ENCODE measurements around the gene ANKS1A. TPM values are rescaled to one million over a fixed set of nuclear protein-coding genes. Genes with fewer than 3 reads are reported as not detected.

ANKS1A gene
- total and polyA plus RNA-seq, 12 donors = 7.1 to 36.3 (median 29.9) TPM

DNA sequence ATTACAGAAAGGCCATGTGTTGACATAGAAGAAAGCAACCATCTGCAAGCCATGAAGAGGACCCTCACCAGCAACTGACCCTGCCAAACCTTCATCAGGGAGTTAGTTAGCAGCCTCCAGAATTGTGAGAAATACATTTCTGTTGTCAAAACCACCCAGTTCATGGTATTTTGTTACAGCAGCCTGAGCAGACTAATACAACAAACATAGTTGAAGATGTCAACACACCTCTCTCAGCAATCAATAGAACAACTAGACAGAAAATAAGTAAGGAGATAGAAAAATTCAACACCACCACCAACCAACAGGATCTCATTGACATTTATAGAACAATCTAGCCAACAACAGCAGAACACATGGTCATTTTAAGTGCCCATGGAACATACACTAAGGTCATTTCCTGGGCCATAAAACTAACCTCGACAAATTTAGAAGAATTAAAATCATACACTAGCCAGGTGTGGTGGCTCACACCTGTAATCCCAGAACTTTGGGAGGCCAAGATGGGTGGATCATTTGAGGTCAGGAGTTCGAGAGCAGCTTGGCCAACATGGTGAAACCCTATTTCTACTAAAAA, 219.3 kb downstream of the ANKS1A start:
- no peak for DNase-seq
- 87 to 91% methylated on average over 2 of the region's 2 CpGs for WGBS, 2 donors
- Histone ChIP-seq H3K27ac (no peak overlapping the region), H3K9me3 (peaks cover 0 to 26% (median 0%) of the 10 kb centered on the region in 11 donors), H3K4me3 (no peak overlapping the region), H3K4me1 (no peaks in the 10 kb centered on the region), H3K27me3 (no peaks in the 10 kb centered on the region), H3K36me3 (no peaks in the 10 kb centered on the region)
- TF ChIP-seq, protein P1, sequence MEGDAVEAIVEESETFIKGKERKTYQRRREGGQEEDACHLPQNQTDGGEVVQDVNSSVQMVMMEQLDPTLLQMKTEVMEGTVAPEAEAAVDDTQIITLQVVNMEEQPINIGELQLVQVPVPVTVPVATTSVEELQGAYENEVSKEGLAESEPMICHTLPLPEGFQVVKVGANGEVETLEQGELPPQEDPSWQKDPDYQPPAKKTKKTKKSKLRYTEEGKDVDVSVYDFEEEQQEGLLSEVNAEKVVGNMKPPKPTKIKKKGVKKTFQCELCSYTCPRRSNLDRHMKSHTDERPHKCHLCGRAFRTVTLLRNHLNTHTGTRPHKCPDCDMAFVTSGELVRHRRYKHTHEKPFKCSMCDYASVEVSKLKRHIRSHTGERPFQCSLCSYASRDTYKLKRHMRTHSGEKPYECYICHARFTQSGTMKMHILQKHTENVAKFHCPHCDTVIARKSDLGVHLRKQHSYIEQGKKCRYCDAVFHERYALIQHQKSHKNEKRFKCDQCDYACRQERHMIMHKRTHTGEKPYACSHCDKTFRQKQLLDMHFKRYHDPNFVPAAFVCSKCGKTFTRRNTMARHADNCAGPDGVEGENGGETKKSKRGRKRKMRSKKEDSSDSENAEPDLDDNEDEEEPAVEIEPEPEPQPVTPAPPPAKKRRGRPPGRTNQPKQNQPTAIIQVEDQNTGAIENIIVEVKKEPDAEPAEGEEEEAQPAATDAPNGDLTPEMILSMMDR (IDR thresholded peaks at IDR 0.05) = no peak
- no peak for ATAC-seq
- intact Hi-C loops (cut with DNase I) = no loop called here

DNA sequence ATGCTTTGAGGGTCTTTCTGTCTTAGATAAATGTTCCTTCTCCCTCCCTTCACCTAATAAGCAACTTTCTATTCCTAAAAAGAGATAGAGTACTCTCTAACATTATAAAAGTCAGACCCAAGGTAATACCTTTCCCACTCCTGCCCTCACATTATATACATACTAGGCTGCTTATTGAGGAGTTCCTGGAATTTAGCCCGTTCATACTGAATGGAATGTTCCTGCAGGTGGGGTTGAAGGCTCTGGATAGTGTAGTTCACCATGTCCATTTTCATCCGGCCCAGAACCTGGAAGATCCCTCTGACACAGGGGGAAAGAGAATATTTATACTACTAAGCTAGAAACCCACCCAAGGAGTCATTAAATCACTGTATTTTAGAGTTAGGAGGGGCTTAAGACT, 231.7 kb downstream of the ANKS1A start:
- 78 to 84% methylated on average over 2 of the region's 2 CpGs for WGBS, 2 donors
- TF ChIP-seq, protein P1 (IDR thresholded peaks at IDR 0.05) = no peak
- peaks cover 0 to 8% (median 0%) of the 10 kb centered on the region in 11 donors for H3K9me3 ChIP-seq
- no peak overlapping the region for H3K27ac ChIP-seq
- no peak for DNase-seq
- H3K4me3 ChIP-seq = no peak overlapping the region
- H3K4me1 ChIP-seq = no peaks in the 10 kb centered on the region
- no peak for ATAC-seq
- no peaks in the 10 kb centered on the region for H3K27me3 ChIP-seq
- no peaks in the 10 kb centered on the region for H3K36me3 ChIP-seq
- intact Hi-C loops (cut with DNase I) = no loop called here

DNA sequence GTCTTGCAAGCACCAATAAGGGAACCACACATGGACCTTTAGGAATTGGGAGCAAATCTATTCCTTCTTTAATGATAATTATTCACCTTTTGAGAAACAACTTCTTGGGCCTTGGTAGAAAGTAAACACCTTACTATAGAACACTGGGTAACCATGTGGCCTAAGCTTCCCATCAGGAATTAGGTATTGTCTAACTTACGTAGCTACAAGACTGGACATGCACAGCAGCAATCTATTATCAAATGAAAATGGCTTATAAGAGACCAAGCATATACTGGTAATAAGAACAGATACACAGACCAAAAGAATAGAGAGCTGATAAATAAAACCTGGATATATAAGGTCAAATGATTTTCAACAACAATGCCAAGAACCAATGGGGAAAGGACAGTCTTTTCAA, 235.3 kb downstream of the ANKS1A start:
- H3K36me3 ChIP-seq = no peaks in the 10 kb centered on the region
- ATAC-seq (no peak), DNase-seq (no peak)
- H3K4me1 ChIP-seq = no peaks in the 10 kb centered on the region
- no peak overlapping the region for H3K27ac ChIP-seq
- H3K9me3 ChIP-seq = peaks cover 0 to 8% (median 0%) of the 10 kb centered on the region in 11 donors
- TF ChIP-seq, protein P1 (IDR thresholded peaks at IDR 0.05) = no peak
- intact Hi-C loops (cut with DNase I) = no loop called here
- WGBS, 2 donors = 97 to 98% methylated on average over 1 of the region's 1 CpG
- no peak overlapping the region for H3K4me3 ChIP-seq
- H3K27me3 ChIP-seq = no peaks in the 10 kb centered on the region

DNA sequence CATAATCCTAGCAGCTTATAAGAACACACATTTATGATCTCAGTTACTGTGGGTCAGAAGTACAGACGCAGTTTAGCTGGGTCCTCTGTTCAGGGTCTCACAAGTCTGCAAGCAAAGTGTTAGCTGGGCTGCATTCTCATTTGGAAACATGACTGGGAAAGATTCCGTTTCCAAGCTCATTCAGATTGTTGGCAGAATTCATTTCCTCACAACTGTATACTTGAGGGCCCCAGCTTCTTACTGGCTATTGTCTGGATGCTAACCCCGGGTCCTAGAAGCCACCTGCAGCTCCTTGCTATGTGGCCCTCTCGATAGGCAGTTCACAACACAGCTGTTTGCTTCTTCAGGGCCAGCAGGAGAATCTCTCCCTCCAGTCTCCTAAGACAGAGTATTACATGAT, 239.0 kb downstream of the ANKS1A start:
- no peak overlapping the region for H3K4me3 ChIP-seq
- H3K9me3 ChIP-seq = peaks cover 0 to 3% (median 0%) of the 10 kb centered on the region in 11 donors
- H3K27ac ChIP-seq = no peak overlapping the region
- H3K27me3 ChIP-seq = no peaks in the 10 kb centered on the region
- ATAC-seq = no peak
- no peaks in the 10 kb centered on the region for H3K4me1 ChIP-seq
- TF ChIP-seq, protein P1 (IDR thresholded peaks at IDR 0.05) = no peak
- 64% methylated on average over 4 of the region's 4 CpGs for WGBS, 2 donors
- intact Hi-C loops (cut with DNase I) = no loop called here
- no peaks in the 10 kb centered on the region for H3K36me3 ChIP-seq
- no peak for DNase-seq
